Airway epithelial cell (primary cell): Measurements from ENCODE around the gene TMEM14A. TPM values are rescaled to one million over a fixed set of nuclear protein-coding genes. Genes with fewer than 3 reads are reported as not detected.

ENCODE experiments used
- total RNA-seq: library from RNA; depleted of rRNA; stranded (reverse); fragments of >200 nt; gene quantifications from 2 replicates; pipeline ENCODE4 v1.2.3, GENCODE V29; 2015

Gene TMEM14A
- 43.4 and 52.3 TPM in 2 replicates for total RNA-seq

GRCh38 chr6:52670502-52671409, at the start of gene TMEM14A:
TSS of gene TMEM14A (plus strand) at chr6:52671113. CDS start at chr6:52677103, 5,990 bp downstream.

Other genes with a start within 250 kb of the TMEM14A start
- 13.7 and 19.9 TPM in 2 replicates for gene TRAM2, start 94.1 kb upstream of the TMEM14A start, total RNA-seq
- gene GSTA2, start 92.4 kb downstream of the TMEM14A start, total RNA-seq: not detected in 2 replicates
- 0.28 and 0.63 TPM in 2 replicates for gene GSTA1, start 132.7 kb downstream of the TMEM14A start, total RNA-seq
- not detected in 2 replicates for gene GSTA5, start 169.7 kb downstream of the TMEM14A start, total RNA-seq
- not detected in 2 replicates for gene GSTA3, start 238.6 kb downstream of the TMEM14A start, total RNA-seq